T-helper 9 cell (primary cell): ENCODE measurements around the gene PDE6D.
"Not testable (repeated sequence)": the region's sequence is repeated elsewhere in the genome, so short reads cannot be mapped to it uniquely, and the experiment has no call there.

Experiments
- DNase-seq: peaks from one replicate; pipeline ENCODE4 v3.0.0-alpha.2; 2020

The PDE6D gene

DNA sequence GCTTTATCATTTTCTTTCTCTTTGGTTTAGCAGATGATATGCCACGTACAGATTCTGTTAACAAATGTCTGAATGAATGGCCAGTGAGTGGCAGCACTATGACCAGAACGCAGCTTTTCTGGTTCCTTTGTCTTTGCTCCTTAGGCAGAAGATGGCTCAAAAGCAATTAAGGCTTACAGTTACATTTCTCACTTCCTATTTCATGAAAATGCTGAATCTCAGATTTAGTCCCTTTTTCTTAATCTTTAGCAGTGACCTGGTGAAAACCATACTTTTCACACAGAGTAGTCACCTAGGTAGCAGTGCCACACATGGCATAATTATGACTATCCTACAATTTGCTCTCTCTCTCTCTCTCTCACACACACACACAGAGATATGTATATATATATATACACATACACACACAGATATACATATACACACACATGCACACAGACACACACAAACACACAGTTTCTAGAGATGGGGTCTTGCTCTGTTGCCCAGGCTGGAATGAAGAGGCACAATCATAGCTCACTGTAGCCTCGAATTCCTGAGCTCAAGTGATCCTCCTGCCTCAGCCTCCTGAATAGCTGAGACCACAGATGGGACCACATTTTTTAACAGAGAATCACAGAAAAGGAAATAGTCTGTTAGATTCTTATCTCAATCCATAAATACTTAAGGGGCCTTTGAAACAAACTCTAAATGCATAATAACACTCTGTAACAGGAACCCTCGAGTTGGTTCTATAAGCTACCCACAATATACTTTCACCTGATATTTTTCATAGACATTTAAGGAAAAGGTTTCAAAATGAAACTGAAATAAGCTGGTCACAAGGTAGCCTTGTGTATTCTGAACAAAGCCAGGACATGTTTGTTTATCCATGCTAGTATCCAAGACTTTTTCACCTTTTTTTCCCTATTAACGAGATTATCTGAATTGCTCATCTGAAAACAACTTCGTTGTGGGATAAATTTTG lies 11.6 kb downstream of the PDE6D start:
- no peak for DNase-seq

DNA sequence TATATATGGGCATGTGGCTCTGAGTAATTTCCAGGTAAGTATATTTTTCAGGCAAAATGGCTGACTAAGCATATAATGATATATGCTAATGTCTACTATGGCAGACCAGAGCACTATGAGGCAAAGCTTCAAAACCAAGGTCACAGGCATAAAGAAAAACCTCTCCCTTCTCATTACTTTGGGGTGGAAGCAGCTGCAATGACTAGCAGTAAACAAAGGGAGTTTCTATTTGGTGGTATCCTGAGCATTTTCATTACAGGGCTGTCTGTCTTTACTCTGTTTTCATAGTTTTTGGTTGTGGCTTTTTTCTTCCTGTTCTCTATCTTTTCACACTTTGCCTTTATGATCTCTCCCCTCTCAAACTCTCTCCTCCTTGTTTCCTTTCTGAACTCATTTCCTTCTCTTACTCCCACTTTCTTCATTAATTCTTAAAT lies 15.6 kb downstream of the PDE6D start:
- no peak for DNase-seq

DNA sequence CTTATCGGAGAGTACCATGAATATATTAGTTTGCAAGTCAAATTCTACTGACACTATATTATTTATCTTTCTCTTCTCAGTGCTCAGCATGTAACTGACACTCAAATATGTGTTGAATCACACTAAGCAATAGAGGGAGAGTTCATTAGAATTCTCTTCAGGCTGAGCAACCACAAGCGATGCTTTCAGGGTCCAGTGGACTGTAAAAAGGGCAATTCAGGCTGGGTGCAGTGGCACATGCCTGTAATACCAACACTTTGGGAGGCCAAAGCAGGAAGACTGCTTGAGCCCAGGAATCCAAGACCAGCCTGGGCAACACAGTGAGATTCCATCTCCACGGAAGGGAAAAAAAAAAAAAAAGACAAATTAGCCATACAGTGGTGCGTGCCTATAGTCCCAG lies 16.3 kb downstream of the PDE6D start:
- DNase-seq: no peak

DNA sequence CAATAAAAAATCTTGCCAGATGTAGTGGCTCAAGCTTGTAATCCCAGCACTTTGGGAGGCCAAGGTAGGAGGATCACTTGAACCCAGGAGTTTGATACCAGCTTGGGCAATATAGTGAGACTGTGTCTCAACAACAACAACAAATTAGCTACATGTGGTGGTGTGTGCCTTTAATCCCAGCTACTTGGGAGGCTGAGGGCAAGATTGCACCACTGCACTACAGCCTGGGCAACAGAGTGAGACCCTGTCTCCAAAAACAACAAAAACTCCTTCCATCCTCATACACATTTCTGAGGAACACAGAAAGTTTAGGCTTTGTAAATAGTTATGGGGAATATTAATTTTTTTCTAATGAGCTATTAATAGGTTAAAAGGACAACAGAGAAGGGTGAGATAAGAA lies 17.0 kb downstream of the PDE6D start:
- no peak for DNase-seq

DNA sequence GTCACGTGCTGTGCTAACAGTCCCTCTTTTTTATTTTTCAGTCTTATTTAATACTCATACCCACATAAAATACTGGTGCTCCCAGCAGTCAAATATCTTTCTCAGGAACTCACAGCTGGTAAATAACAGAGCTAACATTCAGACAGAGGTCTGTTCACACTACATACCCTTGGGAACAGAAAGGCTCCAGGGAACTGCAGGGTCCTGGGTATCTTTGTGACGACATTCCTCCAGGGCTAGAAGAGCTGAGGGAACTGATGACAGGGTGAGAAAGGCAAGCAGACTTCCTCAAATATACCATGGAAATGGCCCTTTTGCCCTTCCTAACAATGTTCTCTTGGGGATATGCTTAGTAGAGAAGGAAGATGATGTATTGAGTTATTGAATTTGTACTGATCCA lies 19.3 kb downstream of the PDE6D start:
- no peak for DNase-seq

DNA sequence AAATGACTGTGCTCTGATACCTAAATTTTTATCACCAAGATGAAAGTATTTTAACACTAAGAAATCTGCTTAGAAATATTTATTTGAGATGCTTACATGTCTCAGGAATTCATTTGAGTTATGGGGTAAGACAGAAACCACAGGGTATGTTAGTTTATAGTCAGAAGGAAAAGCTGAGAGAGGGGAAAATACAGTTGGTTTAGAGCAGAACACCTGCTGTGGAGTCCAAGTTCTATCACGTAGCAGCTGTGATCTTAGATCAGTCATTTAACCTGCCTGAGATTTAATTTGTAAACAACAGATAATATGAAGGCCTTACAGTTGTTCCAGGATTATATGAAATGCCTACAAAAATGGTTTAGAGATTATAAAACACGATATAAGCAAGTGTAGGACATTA lies 29.0 kb downstream of the PDE6D start:
- DNase-seq: no peak

DNA sequence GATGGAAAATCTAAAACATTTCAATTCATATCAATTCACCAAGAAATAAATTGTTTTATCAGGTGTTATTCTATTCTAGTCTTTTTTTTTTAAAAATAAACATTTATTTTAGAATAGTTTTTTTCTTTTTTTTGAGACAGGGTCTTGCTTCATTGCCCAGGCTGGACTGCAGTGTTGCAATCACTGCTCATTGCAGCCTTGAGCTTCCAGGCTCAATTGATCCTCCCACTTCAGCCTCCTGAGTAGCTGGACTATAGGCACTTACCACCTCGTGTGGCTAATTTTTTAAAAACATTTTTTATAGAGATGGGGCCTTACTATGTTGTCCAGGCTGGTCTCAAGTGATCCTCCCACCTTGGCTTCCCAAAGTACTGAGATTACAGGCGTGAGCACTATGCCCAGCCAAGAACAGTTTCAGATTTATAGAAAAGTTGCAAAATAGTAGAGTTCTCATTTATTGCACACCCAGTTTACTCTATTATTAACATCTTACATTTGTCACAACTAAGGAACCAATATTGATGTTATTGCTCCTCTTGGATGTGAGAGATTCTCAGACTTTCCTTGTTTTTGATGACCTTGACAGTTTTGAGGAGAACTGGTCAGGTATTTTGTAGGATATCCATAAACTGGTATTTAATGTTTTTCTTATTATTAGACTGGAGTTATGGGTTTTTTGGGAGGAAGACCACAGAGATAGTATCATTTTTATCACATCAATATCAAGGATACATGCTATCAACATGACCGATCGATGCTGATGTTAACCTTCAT lies 29.9 kb downstream of the PDE6D start:
- no peak for DNase-seq

DNA sequence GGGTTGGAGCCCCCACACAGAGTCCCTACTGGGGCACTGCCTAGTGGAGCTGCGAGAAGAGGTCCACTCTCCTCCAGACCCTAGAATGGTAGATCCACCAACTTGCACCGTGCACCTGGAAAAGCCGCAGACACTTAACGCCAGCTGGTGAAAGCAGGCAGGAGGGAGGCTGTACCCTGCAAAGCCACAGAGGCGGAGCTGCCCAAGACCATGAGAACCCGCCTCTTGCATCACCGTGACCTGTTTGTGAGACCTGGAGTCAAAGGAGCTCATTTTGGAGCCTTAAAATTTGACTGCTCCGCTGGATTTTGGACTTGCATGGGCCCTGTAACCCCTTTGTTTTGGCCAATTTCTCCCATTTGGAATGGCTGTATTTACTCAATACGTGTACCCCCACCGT lies 32.1 kb downstream of the PDE6D start:
- not testable (repeated sequence) for DNase-seq

DNA sequence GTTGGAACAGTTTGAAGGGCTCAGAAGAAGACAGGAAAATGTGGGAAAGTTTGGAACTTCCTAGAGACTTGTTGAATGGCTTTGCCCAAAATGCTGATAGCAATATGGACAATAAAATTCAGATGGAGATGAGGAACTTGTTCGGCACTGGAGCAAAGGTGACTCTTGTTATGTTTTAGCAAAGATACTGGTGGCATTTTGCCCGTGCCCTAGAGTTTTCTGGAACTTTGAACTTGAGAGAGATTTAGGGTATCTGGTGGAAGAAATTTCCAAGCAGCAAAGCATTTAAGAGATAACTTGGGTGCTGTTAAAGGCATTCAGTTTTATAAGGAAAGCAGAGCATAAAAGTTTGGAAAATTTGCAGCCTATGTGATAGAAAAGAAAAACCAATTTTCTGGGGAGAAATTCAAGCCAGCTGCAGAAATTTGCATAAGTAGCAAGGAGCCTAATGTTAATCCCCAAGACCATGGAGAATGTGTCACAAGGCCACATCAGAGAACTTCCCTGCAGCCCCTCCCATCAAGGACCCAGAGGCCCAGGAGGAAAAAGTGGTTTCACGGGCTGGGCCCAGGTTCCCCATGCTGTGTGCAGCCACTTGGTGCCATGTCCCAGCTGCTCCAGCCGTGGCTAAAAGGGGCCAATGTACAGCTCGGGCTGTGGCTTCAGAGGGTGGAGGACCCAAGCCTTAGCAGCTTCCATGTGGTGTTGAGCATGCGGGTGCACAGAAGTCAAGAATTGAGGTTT lies 32.8 kb downstream of the PDE6D start:
- not testable (repeated sequence) for DNase-seq

DNA sequence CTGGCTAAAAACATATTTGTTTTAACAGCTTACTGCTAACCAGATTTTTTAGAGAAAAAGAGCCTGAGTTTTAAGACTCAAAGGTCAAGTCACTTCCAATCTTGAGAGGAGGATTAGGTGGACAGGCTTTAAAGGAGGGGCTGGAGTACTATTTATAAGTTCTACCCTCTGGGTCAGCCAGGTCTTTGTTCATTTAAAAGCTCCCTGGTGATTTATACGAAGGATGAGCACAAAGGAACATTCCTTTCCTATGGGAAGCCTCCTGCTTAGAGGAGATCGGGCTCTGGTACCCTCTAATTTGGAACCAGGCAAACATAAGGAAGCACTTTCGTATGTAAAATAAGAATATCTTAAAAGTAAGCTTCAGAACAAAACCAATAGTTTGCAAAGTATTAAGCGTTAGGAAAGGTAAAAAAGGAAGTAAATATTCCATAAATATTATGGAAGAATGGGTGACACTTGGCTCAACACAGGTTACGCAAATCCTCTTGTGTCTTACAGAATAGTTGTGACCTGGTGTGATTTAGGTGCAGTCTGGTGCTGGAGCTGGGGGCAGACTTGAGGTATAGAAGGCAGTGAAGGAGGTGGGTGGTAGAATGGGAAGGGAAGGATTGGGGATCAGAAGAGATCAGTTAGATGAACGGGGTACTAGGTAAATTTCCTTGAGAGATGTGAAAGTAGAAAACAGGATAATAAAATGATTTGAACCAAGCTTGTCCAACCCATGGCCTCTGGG lies 35.6 kb downstream of the PDE6D start:
- no peak for DNase-seq

DNA sequence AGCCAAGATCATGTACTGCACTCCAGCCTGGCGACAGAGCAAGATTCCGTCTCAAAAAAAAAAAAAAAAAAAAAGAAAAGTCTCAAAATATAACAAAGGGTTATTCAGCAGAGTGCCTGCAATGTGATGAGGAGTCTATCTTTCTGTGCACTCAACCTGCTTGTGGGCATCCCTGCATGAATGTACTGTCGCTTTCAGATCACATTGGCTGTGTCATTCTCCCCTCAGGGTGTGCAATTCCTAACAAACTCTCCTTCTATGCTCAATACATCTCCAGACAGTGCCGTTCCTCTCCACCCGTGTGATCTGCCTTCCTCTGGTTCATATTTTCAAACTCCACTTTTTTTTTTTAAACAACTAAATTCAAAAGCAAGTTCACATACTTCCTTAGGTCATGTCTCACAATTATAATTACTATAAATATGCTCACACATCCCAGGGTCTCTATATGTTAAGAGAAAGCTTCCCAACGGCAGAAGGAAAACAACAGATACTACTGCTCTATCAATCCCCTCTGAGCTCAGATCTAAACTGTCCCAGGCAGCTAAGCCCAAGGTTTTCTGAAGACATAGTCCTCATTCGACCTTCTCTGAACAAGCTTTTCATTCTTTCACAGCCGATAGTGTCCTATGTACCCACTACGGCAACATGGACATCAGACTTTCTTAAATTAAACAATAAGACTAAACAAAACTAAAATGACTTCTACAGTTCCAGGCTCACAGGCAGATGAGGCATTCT lies 37.5 kb downstream of the PDE6D start:
- DNase-seq: no peak

DNA sequence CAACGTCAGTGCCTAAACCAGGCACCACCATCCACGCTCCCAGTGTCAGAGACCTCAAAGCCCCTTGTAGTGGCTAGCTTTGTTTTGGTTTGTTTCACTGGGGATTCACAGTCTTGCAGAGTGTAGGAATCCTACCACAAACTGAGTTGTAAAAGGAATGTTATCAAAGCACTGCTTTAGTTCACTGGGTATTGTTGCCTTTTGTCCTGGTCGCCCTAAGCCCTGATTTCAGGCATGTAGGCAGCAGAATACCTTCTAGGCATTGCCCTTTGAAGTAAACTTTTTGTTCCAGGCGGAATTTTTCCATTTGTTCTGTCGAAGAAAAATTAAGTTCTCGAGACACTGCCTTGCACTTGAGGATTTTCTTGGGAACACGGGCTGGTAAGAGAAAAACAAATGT lies 43.3 kb downstream of the PDE6D start:
- DNase-seq: no peak

DNA sequence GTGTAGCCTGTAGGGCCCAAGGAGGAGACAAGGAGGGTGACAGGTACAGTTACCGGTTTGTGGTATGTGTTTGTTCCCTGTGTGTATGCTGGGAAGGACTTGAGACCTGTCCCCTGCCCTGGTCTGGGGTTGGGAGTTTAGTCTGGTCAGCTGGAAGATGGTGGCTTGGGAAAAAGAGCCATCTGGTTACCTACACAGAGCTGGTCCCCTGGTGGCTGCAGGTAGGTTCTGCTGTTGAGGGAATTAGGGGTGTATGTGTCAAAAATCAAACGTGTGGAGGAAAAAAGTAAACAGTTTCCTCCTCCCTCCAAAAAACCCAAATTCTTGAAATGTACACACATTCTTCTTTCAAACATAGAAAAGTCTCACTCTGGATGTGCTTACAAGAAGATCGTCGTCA lies 48.5 kb downstream of the PDE6D start:
- DNase-seq: no peak

DNA sequence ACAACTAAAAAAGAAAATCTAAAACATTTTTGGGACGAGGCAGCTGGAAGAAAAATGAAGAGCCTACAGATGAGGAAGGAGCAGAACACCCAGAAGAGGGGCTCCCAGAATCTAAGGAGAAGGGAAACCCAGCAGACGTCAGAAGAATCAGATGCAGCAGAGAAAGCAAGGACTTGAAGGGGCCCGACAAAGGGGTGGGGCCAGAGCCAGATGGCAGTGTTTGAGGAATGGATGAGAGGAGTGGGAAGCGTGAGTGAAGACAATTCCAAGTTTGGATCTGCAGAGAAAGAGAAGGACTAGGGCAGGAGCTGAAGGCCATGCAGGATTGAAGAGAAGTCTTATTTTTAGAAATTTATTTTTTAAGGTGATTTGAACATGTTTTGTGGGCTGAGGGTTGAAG lies 53.5 kb downstream of the PDE6D start:
- DNase-seq: no peak

DNA sequence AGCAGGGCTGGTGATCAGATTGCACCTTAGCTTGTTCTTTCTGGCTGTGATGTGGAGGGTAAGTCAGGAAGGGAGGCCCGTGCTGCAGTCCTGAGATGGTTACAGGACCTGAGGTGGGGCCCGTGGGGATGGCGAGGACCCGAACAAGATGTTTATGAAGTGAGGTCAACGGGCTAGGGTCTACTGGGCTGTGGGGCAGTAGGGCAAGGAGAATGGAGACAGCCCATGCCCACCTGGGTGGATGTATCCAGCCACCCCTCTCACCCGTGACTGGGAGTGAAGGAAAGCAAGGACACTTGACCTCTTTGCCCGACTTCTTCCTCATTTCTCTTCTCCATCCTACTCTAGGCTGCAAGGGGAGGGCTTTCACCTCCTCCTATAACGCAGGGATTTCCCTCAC lies 54.8 kb downstream of the PDE6D start:
- no peak for DNase-seq

DNA sequence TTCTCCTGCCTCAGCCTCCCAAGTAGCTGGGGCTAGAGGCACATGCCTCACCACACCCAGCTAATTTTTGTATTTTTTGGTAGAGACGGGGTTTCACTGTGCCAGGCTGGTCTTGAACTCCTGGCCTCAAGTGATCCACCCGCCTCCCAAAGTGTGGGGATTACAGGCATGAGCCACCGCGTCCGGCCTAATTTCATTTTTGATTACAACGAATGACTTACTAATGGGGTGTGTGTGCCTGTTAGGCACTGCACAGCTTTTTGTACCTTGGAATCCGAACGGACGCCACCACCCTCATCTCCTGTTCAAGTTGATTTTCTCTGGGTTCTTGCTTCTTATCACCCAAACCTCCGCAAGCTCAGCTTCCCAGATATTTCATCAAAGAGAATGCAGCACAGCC lies 55.6 kb downstream of the PDE6D start:
- DNase-seq: no peak

DNA sequence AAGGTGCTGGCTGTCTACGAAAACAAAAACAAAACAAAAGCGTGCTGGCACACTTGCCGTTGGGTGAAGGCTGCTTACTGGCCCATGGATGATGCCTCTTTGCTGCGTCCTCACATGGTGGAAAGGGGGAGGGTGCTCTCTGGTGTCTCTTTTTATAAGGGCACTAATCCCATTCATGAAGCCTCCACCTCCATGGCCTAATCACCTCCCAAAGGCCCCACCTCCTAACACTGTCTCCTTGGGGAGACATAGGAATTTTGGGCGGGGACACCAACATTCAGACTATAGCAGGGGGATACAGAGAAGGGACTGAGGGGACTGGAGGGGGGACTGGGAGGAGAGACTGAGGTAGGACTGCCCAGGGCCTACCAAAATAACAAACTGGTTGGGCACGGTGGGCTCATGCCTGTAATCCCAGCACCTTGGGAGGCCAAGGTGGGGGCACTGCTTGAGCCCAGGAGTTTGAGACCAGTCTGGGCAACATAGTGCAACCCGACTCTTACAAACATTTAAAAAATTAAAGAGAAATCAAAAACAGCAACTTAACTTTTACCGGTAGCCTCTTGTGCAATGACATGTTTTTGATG lies 58.3 kb downstream of the PDE6D start:
- no peak for DNase-seq

DNA sequence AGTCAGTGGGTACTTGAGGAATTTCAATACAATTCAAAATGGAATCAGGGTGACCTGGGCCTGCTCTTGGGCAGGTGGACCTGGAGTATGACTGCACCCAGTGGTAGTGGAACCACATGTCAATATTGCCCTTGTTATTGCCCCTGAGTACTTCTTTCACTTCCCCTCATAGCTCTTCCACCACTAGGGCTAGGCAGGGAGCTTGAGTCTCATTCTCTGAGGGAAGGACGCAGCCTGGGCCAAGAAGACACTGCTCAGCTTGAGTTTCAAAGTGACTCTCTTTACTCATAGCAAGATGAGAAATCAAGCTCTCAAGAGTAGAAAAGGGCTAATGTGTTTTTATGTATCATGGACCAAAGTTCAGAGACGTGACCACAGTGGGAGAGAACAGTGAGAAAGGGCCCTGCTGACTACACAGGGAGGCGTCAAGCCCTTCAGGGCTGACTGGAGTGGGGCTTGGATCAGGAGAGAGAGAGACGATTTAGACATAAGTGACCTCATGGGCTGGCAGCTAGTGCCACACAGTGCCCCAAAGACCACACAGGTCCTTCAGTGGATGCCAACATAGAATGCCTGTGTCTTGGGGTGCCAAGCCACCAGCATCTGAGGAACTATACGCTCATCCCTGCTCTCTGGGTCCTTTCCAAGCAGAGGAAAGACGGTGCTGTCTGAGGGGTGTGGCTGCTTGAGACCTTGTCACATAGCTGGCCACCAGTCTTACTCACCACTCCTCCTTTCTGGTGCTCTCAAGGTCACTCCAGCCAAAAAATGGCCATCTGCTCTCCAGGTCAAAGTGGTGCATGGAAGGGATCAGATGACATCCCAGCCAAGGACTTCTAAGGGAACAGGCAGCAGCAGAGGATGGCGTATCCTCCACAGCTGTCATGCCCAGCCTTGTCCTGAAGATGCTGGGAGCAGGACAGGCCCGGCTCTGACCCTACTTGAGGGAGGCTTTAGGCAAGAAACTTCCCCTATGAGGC lies 59.8 kb downstream of the PDE6D start:
- DNase-seq: no peak

DNA sequence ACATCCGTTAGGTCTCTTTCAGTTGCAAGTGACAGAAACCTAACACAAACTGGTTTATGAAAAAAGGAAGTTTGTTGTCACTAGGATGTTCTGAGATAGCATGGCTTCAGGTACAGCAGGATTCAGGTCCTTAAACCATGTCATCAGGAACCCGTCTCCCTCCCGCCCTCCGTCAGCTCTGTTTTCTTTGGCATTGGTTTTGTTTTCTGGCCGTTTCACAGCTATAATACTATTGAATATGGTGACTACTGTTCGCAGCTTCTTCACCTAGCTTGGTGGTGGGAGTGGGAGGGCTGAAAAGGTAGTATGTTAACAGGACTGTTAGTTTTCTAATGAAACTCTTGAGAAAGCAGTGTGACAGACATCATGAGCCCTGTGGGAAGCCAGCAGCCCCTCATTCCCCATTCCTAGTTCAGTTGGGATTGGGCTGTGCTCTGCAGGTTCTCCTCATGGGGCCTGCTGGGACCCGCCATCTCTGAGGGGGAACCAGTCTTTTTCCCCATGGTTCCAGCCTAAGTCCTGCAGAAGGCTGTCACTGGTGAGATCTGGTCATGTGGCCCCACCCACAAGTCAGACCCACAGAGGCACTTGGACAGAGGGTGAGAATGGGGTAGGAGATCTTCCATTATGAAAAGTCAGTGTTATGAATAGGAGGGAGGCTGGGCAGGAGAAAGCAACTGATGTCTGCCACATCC lies 60.6 kb downstream of the PDE6D start:
- DNase-seq: no peak

DNA sequence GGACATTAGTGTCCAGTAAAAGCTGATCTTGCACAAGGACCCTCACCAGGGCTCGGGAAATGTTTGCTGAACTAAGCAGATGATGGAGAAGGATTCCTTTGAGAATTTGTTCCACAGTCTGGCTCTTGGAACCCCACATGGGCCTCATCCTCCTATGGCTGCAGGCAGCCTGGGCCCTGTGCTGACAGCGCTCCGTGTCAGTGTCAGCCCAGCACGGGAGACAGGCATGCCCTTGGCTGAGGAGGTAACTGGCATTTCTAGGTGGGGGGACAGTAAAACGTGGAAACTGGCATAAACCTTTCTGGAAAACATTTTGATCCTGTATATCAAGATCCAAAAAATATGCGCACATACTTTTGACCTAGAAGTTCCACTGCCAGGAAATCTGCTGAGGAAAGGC lies 62.3 kb downstream of the PDE6D start:
- DNase-seq: no peak
